ENCODE results near the gene ADCY6.

DNA sequence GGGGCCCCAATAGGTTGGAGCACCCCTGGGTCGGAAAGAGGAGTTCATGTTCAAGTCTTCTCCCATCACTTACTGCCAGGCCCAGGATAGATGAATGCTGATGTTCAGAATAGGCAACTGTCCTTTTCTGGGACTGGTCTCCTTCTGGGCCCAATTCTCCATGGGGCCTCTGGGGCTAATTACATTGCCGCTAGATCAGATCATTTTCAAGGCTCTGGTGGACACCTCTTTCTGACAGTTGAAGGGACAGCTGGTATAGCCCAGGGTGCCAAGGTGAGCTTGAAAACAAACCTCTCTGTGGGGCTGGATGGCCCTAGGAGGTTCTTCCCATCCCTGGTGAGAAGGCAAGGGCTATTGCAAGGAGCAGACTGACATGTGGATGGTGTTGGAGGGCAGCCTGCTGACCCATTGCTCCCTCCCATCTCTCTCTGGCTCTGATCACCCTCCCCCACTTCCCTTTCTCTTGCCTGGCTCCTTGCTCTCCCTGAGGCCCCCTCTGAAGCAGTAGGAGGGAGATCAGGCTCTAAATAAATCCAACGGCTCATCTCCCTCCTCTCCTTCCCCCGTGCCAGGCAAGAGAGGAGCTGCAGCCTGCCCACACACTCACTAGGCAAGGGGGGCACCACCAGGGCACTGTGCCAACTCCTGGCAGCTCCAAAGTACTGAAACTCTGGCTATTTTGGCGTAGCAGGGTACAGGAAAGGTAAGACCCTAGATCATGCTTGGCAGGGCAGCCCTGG lies 31.3 kb upstream of the ADCY6 start:
- TF ChIP-seq, protein P1, sequence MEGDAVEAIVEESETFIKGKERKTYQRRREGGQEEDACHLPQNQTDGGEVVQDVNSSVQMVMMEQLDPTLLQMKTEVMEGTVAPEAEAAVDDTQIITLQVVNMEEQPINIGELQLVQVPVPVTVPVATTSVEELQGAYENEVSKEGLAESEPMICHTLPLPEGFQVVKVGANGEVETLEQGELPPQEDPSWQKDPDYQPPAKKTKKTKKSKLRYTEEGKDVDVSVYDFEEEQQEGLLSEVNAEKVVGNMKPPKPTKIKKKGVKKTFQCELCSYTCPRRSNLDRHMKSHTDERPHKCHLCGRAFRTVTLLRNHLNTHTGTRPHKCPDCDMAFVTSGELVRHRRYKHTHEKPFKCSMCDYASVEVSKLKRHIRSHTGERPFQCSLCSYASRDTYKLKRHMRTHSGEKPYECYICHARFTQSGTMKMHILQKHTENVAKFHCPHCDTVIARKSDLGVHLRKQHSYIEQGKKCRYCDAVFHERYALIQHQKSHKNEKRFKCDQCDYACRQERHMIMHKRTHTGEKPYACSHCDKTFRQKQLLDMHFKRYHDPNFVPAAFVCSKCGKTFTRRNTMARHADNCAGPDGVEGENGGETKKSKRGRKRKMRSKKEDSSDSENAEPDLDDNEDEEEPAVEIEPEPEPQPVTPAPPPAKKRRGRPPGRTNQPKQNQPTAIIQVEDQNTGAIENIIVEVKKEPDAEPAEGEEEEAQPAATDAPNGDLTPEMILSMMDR (conservative IDR thresholded peaks at IDR 0.05 in 1 of 2, IDR thresholded peaks at IDR 0.05 in 1 of 2; ENCODE audit: low read depth in 1 of 2, low read length in 2 of 2) = no peak
- no peak for TF ChIP-seq EZH2 (IDR thresholded peaks at IDR 0.05; ENCODE audit: low read length, missing control alignments)
